ENCODE data around the gene AEBP1. TPM values are rescaled to one million over a fixed set of nuclear protein-coding genes. Genes with fewer than 3 reads are reported as not detected.

AEBP1 gene
- total RNA-seq, 4 donors from 2014 or later: 71.0 to 234 (median 156) TPM

DNA sequence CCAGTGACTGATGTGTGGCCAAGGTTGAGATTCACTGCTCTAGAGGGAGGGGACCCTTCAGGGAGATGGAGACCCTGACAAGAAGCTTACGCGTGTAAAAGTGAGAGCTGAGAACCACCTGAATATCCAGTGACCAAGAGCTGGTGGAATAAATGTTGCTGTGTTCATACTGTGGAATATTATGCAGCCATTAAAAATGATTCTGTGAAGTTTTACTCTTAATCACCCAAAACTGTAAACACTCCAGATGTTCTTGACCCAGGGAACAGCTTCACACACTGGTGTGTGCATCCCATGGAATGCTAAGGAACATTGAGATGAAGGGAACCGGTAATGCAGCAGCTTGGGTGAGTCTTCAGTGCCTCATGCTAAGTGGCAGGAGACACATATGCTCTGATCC lies 17.5 kb upstream of the AEBP1 start:
- intact Hi-C loops (cut with DNase I): no loop called here
- TF ChIP-seq POLR2AphosphoS5 (IDR thresholded peaks at IDR 0.05): no peak
- no peak for TF ChIP-seq POLR2A (IDR thresholded peaks at IDR 0.05; ENCODE audit: low read depth)
- TF ChIP-seq, protein P1, sequence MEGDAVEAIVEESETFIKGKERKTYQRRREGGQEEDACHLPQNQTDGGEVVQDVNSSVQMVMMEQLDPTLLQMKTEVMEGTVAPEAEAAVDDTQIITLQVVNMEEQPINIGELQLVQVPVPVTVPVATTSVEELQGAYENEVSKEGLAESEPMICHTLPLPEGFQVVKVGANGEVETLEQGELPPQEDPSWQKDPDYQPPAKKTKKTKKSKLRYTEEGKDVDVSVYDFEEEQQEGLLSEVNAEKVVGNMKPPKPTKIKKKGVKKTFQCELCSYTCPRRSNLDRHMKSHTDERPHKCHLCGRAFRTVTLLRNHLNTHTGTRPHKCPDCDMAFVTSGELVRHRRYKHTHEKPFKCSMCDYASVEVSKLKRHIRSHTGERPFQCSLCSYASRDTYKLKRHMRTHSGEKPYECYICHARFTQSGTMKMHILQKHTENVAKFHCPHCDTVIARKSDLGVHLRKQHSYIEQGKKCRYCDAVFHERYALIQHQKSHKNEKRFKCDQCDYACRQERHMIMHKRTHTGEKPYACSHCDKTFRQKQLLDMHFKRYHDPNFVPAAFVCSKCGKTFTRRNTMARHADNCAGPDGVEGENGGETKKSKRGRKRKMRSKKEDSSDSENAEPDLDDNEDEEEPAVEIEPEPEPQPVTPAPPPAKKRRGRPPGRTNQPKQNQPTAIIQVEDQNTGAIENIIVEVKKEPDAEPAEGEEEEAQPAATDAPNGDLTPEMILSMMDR (IDR thresholded peaks at IDR 0.05): no peak
- TF ChIP-seq EP300 (IDR thresholded peaks at IDR 0.05): no peak
- WGBS: 95% methylated on average over 3 of the region's 3 CpGs
- H3K36me3 ChIP-seq: no peaks in the 10 kb centered on the region
- DNase-seq (ENCODE audit: extremely low spot score): no peak
- no peak overlapping the region for H3K4me3 ChIP-seq
- H3K27me3 ChIP-seq: no peaks in the 10 kb centered on the region
- peaks cover 23 to 69% (median 66%) of the 10 kb centered on the region in 4 donors for H3K4me1 ChIP-seq
- H3K9me3 ChIP-seq: no peaks in the 10 kb centered on the region
- peak overlapping the region; percentile 81 to 94 (median 90) for H3K27ac ChIP-seq (replicated peaks in 1 of 4)

GRCh38 chr7:44087911-44088838 lies 16.0 kb upstream of the AEBP1 start:
- WGBS: 33% methylated on average over 17 of the region's 20 CpGs
- Histone ChIP-seq H3K27me3 (no peaks in the 10 kb centered on the region), H3K9me3 (no peaks in the 10 kb centered on the region), H3K27ac (replicated peaks in 1 of 4) (peak overlapping the region; percentile 81 to 94 (median 90)), H3K36me3 (no peaks in the 10 kb centered on the region), H3K4me1 (peaks cover 22 to 69% (median 66%) of the 10 kb centered on the region in 4 donors), H3K4me3 (peak overlapping the region in 1 of 4 donors; percentile 7)
- TF ChIP-seq POLR2AphosphoS5 (IDR thresholded peaks at IDR 0.05) (peak; percentile 14 to 17), EP300 (IDR thresholded peaks at IDR 0.05) (no peak), POLR2A (IDR thresholded peaks at IDR 0.05; ENCODE audit: low read depth) (no peak)
- TF ChIP-seq, protein P1 (IDR thresholded peaks at IDR 0.05): no peak
- intact Hi-C loops (cut with DNase I): no loop called here
- no peak for DNase-seq (ENCODE audit: extremely low spot score)

DNA sequence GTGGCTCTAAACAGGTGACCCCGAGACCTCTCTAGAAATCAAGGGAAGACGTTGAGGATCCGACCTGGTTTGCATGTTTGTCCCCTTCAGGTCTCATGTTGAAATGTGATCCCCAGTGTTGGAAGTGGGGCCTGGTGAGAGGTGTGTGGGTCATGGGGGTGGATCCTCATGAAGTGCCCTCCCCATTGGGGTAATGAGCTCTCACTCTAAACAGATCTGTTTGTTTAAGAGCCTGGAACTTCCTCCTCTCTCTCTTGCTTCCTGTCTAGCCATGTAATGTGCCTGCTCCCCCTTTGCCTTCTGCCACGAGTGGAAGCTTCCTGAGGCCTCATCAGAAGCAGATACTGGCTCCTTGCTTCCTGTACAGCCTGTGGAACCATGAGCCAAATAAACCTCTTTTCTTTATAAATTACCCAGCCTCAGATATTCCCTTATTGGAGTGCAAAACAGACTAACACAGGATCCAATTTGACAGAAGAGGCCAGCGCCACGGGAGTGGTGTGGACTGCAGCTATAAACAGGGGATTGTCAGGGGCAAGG lies 11.0 kb upstream of the AEBP1 start:
- WGBS: 91% methylated on average over 6 of the region's 6 CpGs
- peak overlapping the region in 2 of 4 donors; percentile 30 to 31 for H3K27ac ChIP-seq (replicated peaks in 1 of 4)
- H3K4me3 ChIP-seq: no peak overlapping the region
- H3K9me3 ChIP-seq: no peaks in the 10 kb centered on the region
- TF ChIP-seq EP300 (IDR thresholded peaks at IDR 0.05) (no peak), POLR2A (IDR thresholded peaks at IDR 0.05; ENCODE audit: low read depth) (no peak), POLR2AphosphoS5 (IDR thresholded peaks at IDR 0.05) (no peak)
- TF ChIP-seq, protein P1 (IDR thresholded peaks at IDR 0.05): no peak
- no peaks in the 10 kb centered on the region for H3K27me3 ChIP-seq
- no peaks in the 10 kb centered on the region for H3K36me3 ChIP-seq
- H3K4me1 ChIP-seq: peaks cover 8 to 64% (median 53%) of the 10 kb centered on the region in 4 donors
- intact Hi-C loops (cut with DNase I): no loop called here
- DNase-seq (ENCODE audit: extremely low spot score): no peak

DNA sequence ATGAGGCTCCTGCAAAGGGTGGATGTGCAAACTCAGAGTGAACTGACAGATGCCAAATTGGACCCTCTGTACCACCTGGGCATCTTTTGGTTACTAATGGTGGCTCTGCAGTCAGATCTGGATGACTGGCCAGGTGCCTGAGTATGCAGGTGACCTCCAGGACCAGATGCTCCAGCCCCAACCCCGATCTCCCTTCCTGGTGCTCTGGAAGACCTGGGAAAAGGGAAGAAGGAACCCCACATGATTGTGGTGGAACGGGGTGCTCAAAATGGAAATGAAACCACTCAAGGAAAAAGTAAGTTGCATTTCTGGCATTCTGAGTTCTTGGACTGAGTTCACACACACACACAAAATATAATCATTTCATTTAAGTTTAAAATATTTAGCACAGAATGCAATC lies 9.8 kb upstream of the AEBP1 start:
- Histone ChIP-seq H3K4me3 (no peak overlapping the region), H3K27me3 (no peaks in the 10 kb centered on the region), H3K9me3 (no peaks in the 10 kb centered on the region), H3K4me1 (peaks cover 0 to 54% (median 41%) of the 10 kb centered on the region in 4 donors), H3K36me3 (no peaks in the 10 kb centered on the region), H3K27ac (replicated peaks in 1 of 4) (peak overlapping the region; percentile 9 to 34 (median 20))
- intact Hi-C loops (cut with DNase I): no loop called here
- DNase-seq (ENCODE audit: extremely low spot score): no peak
- 51% methylated on average over 2 of the region's 2 CpGs for WGBS
- TF ChIP-seq, protein P1 (IDR thresholded peaks at IDR 0.05): no peak
- TF ChIP-seq EP300 (IDR thresholded peaks at IDR 0.05) (no peak), POLR2AphosphoS5 (IDR thresholded peaks at IDR 0.05) (no peak), POLR2A (IDR thresholded peaks at IDR 0.05; ENCODE audit: low read depth) (no peak)

All from esophagus muscularis mucosa (tissue), 4 donors.